Pons (tissue), 1 donor: Measurements from ENCODE around the gene ABCA9.
A peak's percentile ranks its signal among the peaks of the same experiment; 100 is the strongest.
"Not testable (repeated sequence)": the region's sequence is repeated elsewhere in the genome, so short reads cannot be mapped to it uniquely, and the experiment has no call there.

Experiments used
- DNase-seq: peaks from one replicate; pipeline ENCODE4 v3.0.0-alpha.2; 2016; ENCODE audit warnings: low spot score

Gene ABCA9

GRCh38 chr17:69042308-69042707, 18.4 kb downstream of the ABCA9 start:
- no peak for DNase-seq

- DNase-seq: no peak
Measured at GRCh38 chr17:69031839-69032238, 28.9 kb downstream of the ABCA9 start.

GRCh38 chr17:69030169-69030568, 30.6 kb downstream of the ABCA9 start:
- DNase-seq: no peak

- DNase-seq: no peak
Measured at GRCh38 chr17:69018687-69019086, 42.0 kb downstream of the ABCA9 start.

GRCh38 chr17:69018022-69018615, 42.6 kb downstream of the ABCA9 start:
- no peak for DNase-seq

GRCh38 chr17:69015631-69016030, 45.1 kb downstream of the ABCA9 start:
- DNase-seq: no peak

GRCh38 chr17:69012895-69013805, 47.6 kb downstream of the ABCA9 start:
- DNase-seq: no peak

GRCh38 chr17:69009930-69010329, 50.8 kb downstream of the ABCA9 start:
- no peak for DNase-seq

- DNase-seq: not testable (repeated sequence)
Measured at GRCh38 chr17:69004759-69005158, 56.0 kb downstream of the ABCA9 start.

GRCh38 chr17:68999743-69000142, 61.0 kb downstream of the ABCA9 start:
- DNase-seq: not testable (repeated sequence)

GRCh38 chr17:68993112-68993511, 67.6 kb downstream of the ABCA9 start:
- no peak for DNase-seq

GRCh38 chr17:68987966-68988365, 72.8 kb downstream of the ABCA9 start:
- DNase-seq: no peak

GRCh38 chr17:68981288-68981687, 79.4 kb downstream of the ABCA9 start:
- DNase-seq: peak; percentile 31

GRCh38 chr17:68973098-68973846, 87.5 kb downstream of the ABCA9 start:
- no peak for DNase-seq

GRCh38 chr17:68972119-68972704, 88.5 kb downstream of the ABCA9 start:
- peak; percentile 83 for DNase-seq

- DNase-seq: no peak
Measured at GRCh38 chr17:68969101-68969500, 91.6 kb downstream of the ABCA9 start.

GRCh38 chr17:68963958-68964357, 96.8 kb downstream of the ABCA9 start:
- DNase-seq: no peak

- DNase-seq: no peak
Measured at GRCh38 chr17:68961214-68961882, 99.4 kb downstream of the ABCA9 start.

GRCh38 chr17:68959117-68959516, 101.6 kb downstream of the ABCA9 start:
- DNase-seq: not testable (repeated sequence)

- no peak for DNase-seq
Measured at GRCh38 chr17:68957944-68958343, 102.8 kb downstream of the ABCA9 start.

GRCh38 chr17:68955181-68955841, 105.4 kb downstream of the ABCA9 start, which contains the start of gene ABCA8:
ABCA8 (minus strand) TSS chr17:68955392; CDS start chr17:68942034, 13,358 bp downstream.
- DNase-seq: peak; percentile 96
